GM12892 (cell line): ENCODE results near the gene IKZF1.

Experiments
- POLR2A ChIP-seq: IDR thresholded peaks from 2 replicates; pipeline ENCODE4 v1.6.1; 2011; ENCODE audit warnings: low read depth, low read length, control low read depth
- POLR2AphosphoS5 ChIP-seq: IDR thresholded peaks from 2 replicates; pipeline ENCODE4 v1.6.1; 2011; ENCODE audit warnings: low read depth, low read length, control low read depth
- TAF1 ChIP-seq: IDR thresholded peaks from 2 replicates; pipeline ENCODE4 v1.6.1; 2011; ENCODE audit warnings: low read depth, mild to moderate bottlenecking, control low read depth, low read length, borderline replicate concordance

DNA sequence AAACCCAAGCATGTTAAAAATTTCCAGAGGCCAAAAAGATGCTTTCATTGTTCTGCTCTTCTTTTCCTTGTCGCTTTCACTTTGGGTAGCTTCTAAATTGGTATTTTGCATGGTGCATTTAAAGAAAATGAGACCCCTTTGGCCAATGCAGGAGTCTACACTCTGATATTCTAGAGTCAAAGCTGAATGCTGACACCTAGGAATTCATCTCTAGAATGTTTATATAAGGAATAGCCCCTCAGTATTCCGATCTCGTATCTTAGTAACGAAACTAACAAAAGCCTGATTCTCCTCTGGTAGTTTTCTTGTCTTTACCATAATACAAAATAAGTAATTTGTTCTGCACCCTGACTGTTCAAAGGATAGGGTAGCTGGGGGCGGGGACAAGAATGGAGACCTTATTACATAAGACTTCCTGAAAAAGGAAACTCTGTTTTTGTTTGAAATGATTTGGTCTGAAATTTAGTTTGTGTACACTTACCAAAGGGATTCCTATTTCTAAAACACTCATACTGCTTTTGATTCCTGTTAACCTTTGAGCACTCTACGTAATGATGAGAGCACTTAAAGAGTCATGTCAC lies 17.1 kb downstream of the IKZF1 start:
- TF ChIP-seq POLR2A, result no peak
- no peak for TF ChIP-seq POLR2AphosphoS5
- TF ChIP-seq TAF1, result no peak
